HepG2 (cell line): ENCODE data around the gene KRT7.
"Not testable (repeated sequence)": the region's sequence is repeated elsewhere in the genome, so short reads cannot be mapped to it uniquely, and the experiment has no call there.

Experiments used
- CREM ChIP-seq, 2 experiments: sonication (generic) in 1 of 2; formaldehyde crosslinking in 1 of 2; IDR thresholded peaks; 2 replicates each; pipeline versions ENCODE4 v1.4.0 to v1.6.1; 2016 to 2020; ENCODE audit warnings: antibody characterized with exemption in 1 of 2, mild to moderate bottlenecking in 1 of 2, missing genetic modification reagents in 1 of 2
- HDAC6 ChIP-seq: fragments of 200-600 bp; sonication (generic); IDR thresholded peaks from 2 replicates; pipeline ENCODE4 v1.7.0; 2017; ENCODE audit warnings: mild to moderate bottlenecking, antibody characterized with exemption, low read length, low read depth
- HOXA5 ChIP-seq: sonication (generic); formaldehyde crosslinking; IDR thresholded peaks from 2 replicates; pipeline ENCODE4 v1.4.0; 2020; ENCODE audit warnings: missing genetic modification reagents
- ONECUT2 ChIP-seq: sonication (generic); formaldehyde crosslinking; IDR thresholded peaks from 2 replicates; pipeline ENCODE4 v1.4.0; 2020; ENCODE audit warnings: missing genetic modification reagents
- POLR2A ChIP-seq, 2 experiments: IDR thresholded peaks; 2 replicates each; pipeline ENCODE4 v1.6.1; 2011; ENCODE audit warnings: low read depth in 2 of 2, low read length in 2 of 2, mild to moderate bottlenecking in 1 of 2, moderate library complexity in 1 of 2; ENCODE audit not compliant: insufficient read depth in 1 of 2
- RFX5 ChIP-seq: IDR thresholded peaks from 2 replicates; pipeline ENCODE4 v1.6.1; 2011; ENCODE audit warnings: low read depth, low read length, improper control_type of control experiment
- ZNF674 ChIP-seq: sonication (generic); formaldehyde crosslinking; IDR thresholded peaks from 2 replicates; pipeline ENCODE4 v1.5.0; 2020; ENCODE audit warnings: low read depth, mild to moderate bottlenecking, missing genetic modification reagents
- TF ChIP-seq, protein P1 (sequence below): sonication (generic); formaldehyde crosslinking; IDR thresholded peaks from 2 replicates; pipeline ENCODE4 v1.5.0; 2020; ENCODE audit warnings: mild to moderate bottlenecking, missing genetic modification reagents, moderate library complexity

GRCh38 chr12:52290483-52291134 lies 57.6 kb downstream of the KRT7 start:
- not testable (repeated sequence) for TF ChIP-seq CREM (IDR thresholded peaks at IDR 0.05); CREM (CRISPR knock-in tag; IDR thresholded peaks at IDR 0.05); POLR2A (IDR thresholded peaks at IDR 0.05; ENCODE audit: insufficient read depth in 1 of 2, low read depth in 2 of 2, low read length in 2 of 2); RFX5; ONECUT2 (CRISPR knock-in tag); HDAC6; HOXA5 (CRISPR knock-in tag); ZNF674 (CRISPR knock-in tag)
- TF ChIP-seq, protein P1, sequence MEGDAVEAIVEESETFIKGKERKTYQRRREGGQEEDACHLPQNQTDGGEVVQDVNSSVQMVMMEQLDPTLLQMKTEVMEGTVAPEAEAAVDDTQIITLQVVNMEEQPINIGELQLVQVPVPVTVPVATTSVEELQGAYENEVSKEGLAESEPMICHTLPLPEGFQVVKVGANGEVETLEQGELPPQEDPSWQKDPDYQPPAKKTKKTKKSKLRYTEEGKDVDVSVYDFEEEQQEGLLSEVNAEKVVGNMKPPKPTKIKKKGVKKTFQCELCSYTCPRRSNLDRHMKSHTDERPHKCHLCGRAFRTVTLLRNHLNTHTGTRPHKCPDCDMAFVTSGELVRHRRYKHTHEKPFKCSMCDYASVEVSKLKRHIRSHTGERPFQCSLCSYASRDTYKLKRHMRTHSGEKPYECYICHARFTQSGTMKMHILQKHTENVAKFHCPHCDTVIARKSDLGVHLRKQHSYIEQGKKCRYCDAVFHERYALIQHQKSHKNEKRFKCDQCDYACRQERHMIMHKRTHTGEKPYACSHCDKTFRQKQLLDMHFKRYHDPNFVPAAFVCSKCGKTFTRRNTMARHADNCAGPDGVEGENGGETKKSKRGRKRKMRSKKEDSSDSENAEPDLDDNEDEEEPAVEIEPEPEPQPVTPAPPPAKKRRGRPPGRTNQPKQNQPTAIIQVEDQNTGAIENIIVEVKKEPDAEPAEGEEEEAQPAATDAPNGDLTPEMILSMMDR (CRISPR knock-in tag): not testable (repeated sequence)
